K562 (cell line): ENCODE results near the gene MIDN. TPM values are rescaled to one million over a fixed set of nuclear protein-coding genes. Genes with fewer than 3 reads are reported as not detected.

Experiments
- ATAC-seq: fragments of 200-7000 bp; cut with Tn5 transposase; 3 replicates; pipeline ENCODE4 v1.9.1; 2020; ENCODE audit warnings: moderate library complexity
- BruUV-seq: library from RNA; stranded (reverse); fragments of 400-500 nt; replicated peaks from 2 replicates; lab custom pipeline; 2021; lab: Mats Ljungman, UMichigan
- CTCF ChIA-PET: fragments of 300-600 bp; formaldehyde crosslinking; extraction: SDS; loops from one replicate; lab custom pipeline; 2021; ENCODE audit warnings: low intra/inter-chr PET ratio; lab: Yijun Ruan, JAX
- POLR2A ChIA-PET: fragments of 300-600, 350-650 bp; sonication (Branson Sonifier 250); formaldehyde crosslinking; extraction: SDS; loops from one replicate; lab custom pipeline; 2021; ENCODE audit warnings: antibody characterized with exemption, inconsistent platforms; lab: Yijun Ruan, JAX
- DNase-seq, 4 experiments: peaks; one replicate each; pipeline versions ENCODE4 v3.0.0 to v3.0.0-alpha.2; 2011 to 2018; ENCODE audit warnings: low spot score in 3 of 4, mixed read lengths in 3 of 4; ENCODE audit errors: extremely low read depth in 1 of 4
- FAIRE-seq: peaks from 2 replicates; lab custom pipeline; 2011; peaks lifted over from hg19 to GRCh38; lab: Jason Lieb, UNC
- H2AFZ ChIP-seq: 2 replicates; pipeline ENCODE4 v1.6.0; 2011; ENCODE audit warnings: low read depth, low read length, control low read depth, inconsistent platforms
- H3K27ac ChIP-seq: fragments of 200-600 bp; 3 replicates; pipeline ENCODE4 v1.8.0; 2011; ENCODE audit warnings: low read depth, mild to moderate bottlenecking, control low read depth, inconsistent platforms, low read length, moderate library complexity, mixed read lengths; ENCODE audit errors: extremely low read depth
- H3K27me3 ChIP-seq, 2 experiments: fragments of 300-600 bp in 1 of 2; 2 replicates in 1 of 2; 3 replicates in 1 of 2; pipeline versions ENCODE4 v1.6.0 to v1.8.0; 2011; ENCODE audit warnings: inconsistent platforms in 2 of 2, low read length in 2 of 2, mild to moderate bottlenecking in 1 of 2, mixed read lengths in 1 of 2, moderate library complexity in 1 of 2; ENCODE audit not compliant: control insufficient read depth in 2 of 2, insufficient read depth in 2 of 2
- H3K36me3 ChIP-seq: fragments of 300-600 bp; 3 replicates; pipeline ENCODE4 v1.8.0; 2011; ENCODE audit warnings: mild to moderate bottlenecking, low read length, inconsistent platforms; ENCODE audit not compliant: control insufficient read depth, insufficient read depth
- H3K4me1 ChIP-seq, 2 experiments: fragments of 200-600 bp in 1 of 2; replicated peaks in 1 of 2; 2 replicates in 1 of 2; 3 replicates in 1 of 2; pipeline versions ENCODE4 v1.5.1 to v1.8.0; 2011; ENCODE audit warnings: inconsistent platforms in 2 of 2, low read length in 2 of 2, mild to moderate bottlenecking in 1 of 2, mixed read lengths in 1 of 2, moderate library complexity in 1 of 2; ENCODE audit not compliant: control insufficient read depth in 2 of 2, insufficient read depth in 2 of 2
- H3K4me2 ChIP-seq: 2 replicates; pipeline ENCODE4 v1.6.1; 2011; ENCODE audit warnings: low read length, control low read depth, inconsistent platforms, mixed read lengths; ENCODE audit not compliant: insufficient read depth
- H3K4me3 ChIP-seq: fragments of 200-600 bp; sonication (generic), shearing (Covaris generic); 2 replicates; pipeline ENCODE4 v1.5.1; 2016; ENCODE audit warnings: control low read depth, inconsistent platforms
- H3K79me2 ChIP-seq: fragments of 200-600 bp; 3 replicates; pipeline ENCODE4 v1.8.0; 2011; ENCODE audit warnings: low read length, inconsistent platforms; ENCODE audit not compliant: control insufficient read depth, insufficient read depth
- H3K9ac ChIP-seq, 2 experiments: 2 replicates each; pipeline versions ENCODE4 v1.6.0 to v1.6.1; 2011; ENCODE audit warnings: low read depth in 2 of 2, low read length in 2 of 2, control low read depth in 1 of 2, inconsistent platforms in 1 of 2, mild to moderate bottlenecking in 1 of 2, mixed read lengths in 1 of 2; ENCODE audit not compliant: insufficient read depth in 1 of 2
- H3K9me1 ChIP-seq: one replicate; pipeline ENCODE4 v1.6.0; 2011; ENCODE audit warnings: inconsistent platforms, mild to moderate bottlenecking, low read length, moderate library complexity; ENCODE audit not compliant: control insufficient read depth, insufficient read depth
- H3K9me3 ChIP-seq: replicated peaks from 2 replicates; pipeline ENCODE4 v1.5.1; 2011; ENCODE audit warnings: low read depth, low read length, inconsistent platforms; ENCODE audit not compliant: control insufficient read depth, insufficient read depth
- H4K20me1 ChIP-seq: replicated peaks from 2 replicates; pipeline ENCODE4 v1.6.1; 2011; ENCODE audit warnings: low read length, inconsistent platforms, mixed read lengths; ENCODE audit not compliant: control insufficient read depth, insufficient read depth
- DDX20 ChIP-seq: fragments of 450-650 bp; IDR thresholded peaks from 2 replicates; pipeline ENCODE4 v1.6.1; 2016; ENCODE audit warnings: missing genetic modification characterization, low read depth, mild to moderate bottlenecking, missing compliant biosample characterization, moderate library complexity
- HDGF ChIP-seq: fragments of 450-650 bp; IDR thresholded peaks from 2 replicates; pipeline ENCODE4 v1.6.1; 2016
- KDM4B ChIP-seq, 2 experiments: fragments of 450-650 bp in 1 of 2; sonication (generic) in 1 of 2; IDR thresholded peaks; 2 replicates each; pipeline ENCODE4 v1.6.1; 2016 to 2017; ENCODE audit warnings: borderline replicate concordance in 2 of 2, antibody characterized with exemption in 1 of 2, low read depth in 1 of 2, mild to moderate bottlenecking in 1 of 2
- KLF16 ChIP-seq: IDR thresholded peaks from 2 replicates; pipeline ENCODE4 v1.6.1; 2016; ENCODE audit warnings: antibody characterized with exemption
- PHF21A ChIP-seq: fragments of 450-650 bp; IDR thresholded peaks from 2 replicates; pipeline ENCODE4 v1.6.1; 2017; ENCODE audit warnings: low read depth, borderline replicate concordance
- TAF7 ChIP-seq: fragments of 450-650 bp; IDR thresholded peaks from 2 replicates; pipeline ENCODE4 v1.6.1; 2016; ENCODE audit warnings: missing genetic modification characterization, missing compliant biosample characterization
- ZFP30 ChIP-seq: fragments of 250-450 bp; sonication (Bioruptor Pico); IDR thresholded peaks from 2 replicates; pipeline ENCODE4 v1.8.0; 2022; ENCODE audit warnings: moderate library complexity, mild to moderate bottlenecking, inconsistent platforms, borderline replicate concordance
- ZFP36 ChIP-seq: fragments of 150-350 bp; IDR thresholded peaks from 2 replicates; pipeline ENCODE4 v1.6.1; 2018; ENCODE audit warnings: low read length, low read depth; ENCODE audit not compliant: partially characterized antibody
- ZKSCAN8 ChIP-seq: fragments of 200-800 bp; sonication (Bioruptor generic); IDR thresholded peaks from 2 replicates; pipeline ENCODE4 v1.6.1; 2016; ENCODE audit warnings: missing genetic modification characterization, missing compliant biosample characterization
- ZNF165 ChIP-seq: fragments of 250-450 bp; sonication (Bioruptor Pico); IDR thresholded peaks from 2 replicates; pipeline ENCODE4 v1.4.0; 2020; ENCODE audit warnings: borderline replicate concordance
- ZNF217 ChIP-seq: sonication (generic); formaldehyde crosslinking; IDR thresholded peaks from 2 replicates; pipeline ENCODE4 v1.8.0; 2022; ENCODE audit warnings: mild to moderate bottlenecking, missing genetic modification reagents
- ZNF347 ChIP-seq: fragments of 450-650 bp; formaldehyde crosslinking; IDR thresholded peaks from 2 replicates; pipeline ENCODE4 v1.4.0; 2020; ENCODE audit warnings: low read depth, mild to moderate bottlenecking, moderate library complexity
- ZNF583 ChIP-seq: fragments of 250-450 bp; sonication (Bioruptor Pico); IDR thresholded peaks from 2 replicates; pipeline ENCODE4 v1.4.0; 2020
- WGBS: fragments of 100-300 bp; shearing (Covaris generic); methylation state at CpG from one replicate; pipeline ENCODE4 v1.1.6; 2016; ENCODE audit warnings: low coverage, mixed read lengths; ENCODE audit not compliant: insufficient coverage; ENCODE audit errors: missing lambda C conversion rate; 5-methylcytosine and 5-hydroxymethylcytosine counted together
- in situ Hi-C: fragments of 300-500 bp; cut with MboI; formaldehyde crosslinking; loops from 4 replicates; pipeline ENCODE4 v1.15.0; 2018; ENCODE audit warnings: inconsistent platforms, mixed read lengths
- intact Hi-C: fragments of 100-400 bp; cut with micrococcal nuclease; formaldehyde crosslinking; loops from 2 replicates; pipeline ENCODE4 v1.14.2; 2022
- polyA plus RNA-seq, 8 experiments: library from polyadenylated mRNA; depleted of rRNA in 4 of 8; stranded (reverse) in 5 of 8; unstranded in 3 of 8; fragments of >200 nt; fragmentation: Nextera tagmentation in 2 of 8; fragmentation: Illumina TruSeq in 1 of 8; extraction: Ambion mirVana in 2 of 8; extraction: Trizol in 1 of 8; gene quantifications; 2 replicates each; pipeline versions ENCODE4 v1.2.1 to v1.2.3, GENCODE V29; 2011 to 2014; ENCODE audit warnings: inconsistent platforms in 1 of 8, missing spikeins in 1 of 8
- total RNA-seq, 7 experiments: library from RNA; depleted of rRNA in 6 of 7; stranded (reverse); fragments of >200 nt in 6 of 7; fragmentation: Illumina TruSeq in 2 of 7; extraction: Trizol in 2 of 7; gene quantifications; 2 replicates each; pipeline versions ENCODE4 v1.2.1 to v1.2.3, GENCODE V29; 2011 to 2021; ENCODE audit warnings: low replicate concordance in 1 of 7
- TF ChIP-seq, protein P1 (sequence below): fragments of 250-450 bp; sonication (Bioruptor Pico); IDR thresholded peaks from 2 replicates; pipeline ENCODE4 v1.8.0; 2021; ENCODE audit warnings: moderate library complexity, mild to moderate bottlenecking, inconsistent platforms
- TF ChIP-seq, protein P2 (sequence below), 2 experiments: fragments of 450-650 bp in 1 of 2; sonication (generic) in 1 of 2; formaldehyde crosslinking; conservative IDR thresholded peaks; 2 replicates each; pipeline versions ENCODE4 v1.4.0 to v1.8.1; 2020 to 2022; ENCODE audit warnings: mild to moderate bottlenecking in 1 of 2, missing genetic modification reagents in 1 of 2
- TF ChIP-seq, protein P3 (sequence below): fragments of 250-450 bp; sonication (Bioruptor Pico); IDR thresholded peaks from 2 replicates; pipeline ENCODE4 v1.5.0; 2022; ENCODE audit warnings: mild to moderate bottlenecking

Gene MIDN
- total and polyA plus RNA-seq, 9 of the 15 experiments (the other 6 are each of a cell fraction or from before 2014, with no cell fraction given) = 0.17 to 120 (median 10.1) TPM

DNA sequence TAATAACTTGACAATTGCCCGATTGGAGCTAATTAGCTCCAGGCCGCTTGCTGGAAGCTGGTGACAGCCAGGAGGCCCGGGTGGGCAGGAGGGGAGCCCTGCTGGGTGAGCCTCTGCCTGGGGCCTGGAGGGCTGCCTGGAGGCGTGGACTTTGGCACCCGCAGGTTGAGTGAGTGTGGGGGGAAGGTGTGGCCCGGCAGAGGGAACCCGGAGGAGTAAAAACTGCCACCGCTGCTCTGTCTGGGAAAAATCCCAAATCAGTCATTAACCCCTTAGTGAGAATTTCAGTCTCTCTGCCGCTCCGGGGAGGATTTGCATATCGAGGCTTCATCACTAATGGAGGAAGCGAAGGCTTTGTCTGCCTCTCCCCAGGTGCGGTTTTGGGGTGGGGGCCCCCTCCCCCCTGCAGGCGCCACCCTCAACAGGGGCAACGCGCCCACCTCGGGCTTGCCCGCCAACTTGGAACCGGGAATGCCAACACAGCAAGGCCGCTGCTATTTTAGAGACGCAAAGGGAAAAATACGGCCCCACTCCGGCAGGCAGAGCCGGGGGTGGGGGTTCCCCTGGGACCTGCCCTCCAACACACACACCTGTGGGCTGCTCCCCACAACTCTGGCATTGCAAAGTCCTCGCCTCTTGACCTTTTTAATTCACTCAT, 43.5 kb downstream of the MIDN start:
- peaks cover 0 to 97% of the 10 kb centered on the region in 2 experiments; a peak in 3 of 5 replicates for H3K4me1 ChIP-seq
- H3K27ac ChIP-seq = no peak overlapping the region
- FAIRE-seq (no peak), ATAC-seq (no peak)
- H3K9me1 ChIP-seq = no peaks in the 10 kb centered on the region
- CTCF ChIA-PET = no interaction called here
- H3K79me2 ChIP-seq = no peaks in the 10 kb centered on the region
- TF ChIP-seq TAF7 (tag) (no peak), ZNF217 (CRISPR knock-in tag) (no peak), ZNF165 (CRISPR knock-in tag) (no peak), DDX20 (tag) (no peak), ZFP36 (peak; percentile 46), HDGF (no peak), PHF21A (no peak), ZNF583 (CRISPR knock-in tag) (no peak), KLF16 (no peak), ZKSCAN8 (CRISPR knock-in tag) (peak; percentile 96; the same call in 1 of the 2 replicates), ZNF347 (CRISPR knock-in tag) (no peak), ZFP30 (CRISPR knock-in tag) (no peak), KDM4B (IDR thresholded peaks at IDR 0.05; ENCODE audit: borderline replicate concordance in 2 of 2, low read depth in 1 of 2) (no peak)
- TF ChIP-seq, protein P1, sequence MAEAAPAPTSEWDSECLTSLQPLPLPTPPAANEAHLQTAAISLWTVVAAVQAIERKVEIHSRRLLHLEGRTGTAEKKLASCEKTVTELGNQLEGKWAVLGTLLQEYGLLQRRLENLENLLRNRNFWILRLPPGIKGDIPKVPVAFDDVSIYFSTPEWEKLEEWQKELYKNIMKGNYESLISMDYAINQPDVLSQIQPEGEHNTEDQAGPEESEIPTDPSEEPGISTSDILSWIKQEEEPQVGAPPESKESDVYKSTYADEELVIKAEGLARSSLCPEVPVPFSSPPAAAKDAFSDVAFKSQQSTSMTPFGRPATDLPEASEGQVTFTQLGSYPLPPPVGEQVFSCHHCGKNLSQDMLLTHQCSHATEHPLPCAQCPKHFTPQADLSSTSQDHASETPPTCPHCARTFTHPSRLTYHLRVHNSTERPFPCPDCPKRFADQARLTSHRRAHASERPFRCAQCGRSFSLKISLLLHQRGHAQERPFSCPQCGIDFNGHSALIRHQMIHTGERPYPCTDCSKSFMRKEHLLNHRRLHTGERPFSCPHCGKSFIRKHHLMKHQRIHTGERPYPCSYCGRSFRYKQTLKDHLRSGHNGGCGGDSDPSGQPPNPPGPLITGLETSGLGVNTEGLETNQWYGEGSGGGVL (CRISPR knock-in tag) = no peak
- TF ChIP-seq, protein P2, sequence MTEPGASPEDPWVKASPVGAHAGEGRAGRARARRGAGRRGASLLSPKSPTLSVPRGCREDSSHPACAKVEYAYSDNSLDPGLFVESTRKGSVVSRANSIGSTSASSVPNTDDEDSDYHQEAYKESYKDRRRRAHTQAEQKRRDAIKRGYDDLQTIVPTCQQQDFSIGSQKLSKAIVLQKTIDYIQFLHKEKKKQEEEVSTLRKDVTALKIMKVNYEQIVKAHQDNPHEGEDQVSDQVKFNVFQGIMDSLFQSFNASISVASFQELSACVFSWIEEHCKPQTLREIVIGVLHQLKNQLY (CRISPR knock-in tag; conservative IDR thresholded peaks at IDR 0.05) = no peak
- TF ChIP-seq, protein P3, sequence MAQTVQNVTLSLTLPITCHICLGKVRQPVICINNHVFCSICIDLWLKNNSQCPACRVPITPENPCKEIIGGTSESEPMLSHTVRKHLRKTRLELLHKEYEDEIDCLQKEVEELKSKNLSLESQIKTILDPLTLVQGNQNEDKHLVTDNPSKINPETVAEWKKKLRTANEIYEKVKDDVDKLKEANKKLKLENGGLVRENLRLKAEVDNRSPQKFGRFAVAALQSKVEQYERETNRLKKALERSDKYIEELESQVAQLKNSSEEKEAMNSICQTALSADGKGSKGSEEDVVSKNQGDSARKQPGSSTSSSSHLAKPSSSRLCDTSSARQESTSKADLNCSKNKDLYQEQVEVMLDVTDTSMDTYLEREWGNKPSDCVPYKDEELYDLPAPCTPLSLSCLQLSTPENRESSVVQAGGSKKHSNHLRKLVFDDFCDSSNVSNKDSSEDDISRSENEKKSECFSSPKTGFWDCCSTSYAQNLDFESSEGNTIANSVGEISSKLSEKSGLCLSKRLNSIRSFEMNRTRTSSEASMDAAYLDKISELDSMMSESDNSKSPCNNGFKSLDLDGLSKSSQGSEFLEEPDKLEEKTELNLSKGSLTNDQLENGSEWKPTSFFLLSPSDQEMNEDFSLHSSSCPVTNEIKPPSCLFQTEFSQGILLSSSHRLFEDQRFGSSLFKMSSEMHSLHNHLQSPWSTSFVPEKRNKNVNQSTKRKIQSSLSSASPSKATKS (CRISPR knock-in tag) = no peak
- TF ChIP-seq, all 486 proteins: peak for 2
- BruUV-seq = no TSS peak
- no peak for DNase-seq
- intact Hi-C loops (no loop called here), in situ Hi-C loops (no loop called here)
- no peak overlapping the region for H2AFZ ChIP-seq
- 8% methylated on average over 21 of the region's 25 CpGs for WGBS
- POLR2A ChIA-PET = interaction anchor here (0.6 to 1.0 kb wide), 3 partner anchors 11 to 23 kb away, joined by 3 to 5 read pairs (median 4); partner anchors contain the start of gene CIRBP
- no peak overlapping the region for H3K4me3 ChIP-seq
- H4K20me1 ChIP-seq = peaks cover 4% of the 10 kb centered on the region; the same call in 1 of the 2 replicates
- no peaks in the 10 kb centered on the region for H3K9me3 ChIP-seq
- H3K9ac ChIP-seq = peak overlapping the region in 1 of 2 experiments; percentile 46; a peak in 1 of 4 replicates
- H3K36me3 ChIP-seq = no peaks in the 10 kb centered on the region
- no peak overlapping the region for H3K4me2 ChIP-seq
- peaks cover 35 to 75% of the 10 kb centered on the region in 2 experiments; a peak in 4 of 5 replicates for H3K27me3 ChIP-seq
